Pons (tissue), 1 donor: Measurements from ENCODE around the gene DPH3.
"Not testable (repeated sequence)": the region's sequence is repeated elsewhere in the genome, so short reads cannot be mapped to it uniquely, and the experiment has no call there.

ENCODE experiments used
- DNase-seq: peaks from one replicate; pipeline ENCODE4 v3.0.0-alpha.2; 2016; ENCODE audit warnings: low spot score

Gene DPH3

GRCh38 chr3:16264708-16265454 lies at the start of gene DPH3, which contains the start of gene OXNAD1:
Gene DPH3, minus strand, starts transcription at chr3:16264943. Its CDS starts 67 bp downstream, at chr3:16264876.
Gene OXNAD1, plus strand, starts transcription at chr3:16265212. Its CDS starts 5,741 bp downstream, at chr3:16270953.
- peak; percentile 99 for DNase-seq

- DNase-seq, result no peak
These were observed 49.3 kb upstream of the DPH3 start for GRCh38 chr3:16313886-16314645.

DNA sequence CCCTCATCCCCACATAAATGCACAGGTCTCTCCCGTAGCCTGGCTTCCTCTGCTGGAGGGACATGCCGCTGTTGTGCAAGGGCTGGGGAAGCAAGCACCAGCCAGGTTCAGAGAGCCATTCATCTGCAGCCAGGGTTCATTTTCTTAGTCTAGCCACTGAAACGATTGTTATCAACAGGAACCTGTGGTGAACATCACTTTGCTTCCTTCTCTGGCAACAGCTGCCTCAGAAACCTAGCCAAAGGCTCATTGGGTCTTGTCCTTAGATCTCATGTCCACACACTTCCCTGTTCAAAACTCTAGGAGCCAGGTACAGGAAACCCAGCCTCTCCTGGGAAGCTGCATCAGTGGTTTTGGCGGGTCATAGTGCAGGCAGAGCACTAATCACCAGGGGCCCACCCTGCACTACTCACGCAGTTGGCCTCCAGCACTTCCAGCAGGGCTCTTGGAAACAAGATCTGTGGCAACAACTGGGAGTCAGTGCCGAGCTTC lies 47.3 kb upstream of the DPH3 start:
- no peak for DNase-seq

DNA sequence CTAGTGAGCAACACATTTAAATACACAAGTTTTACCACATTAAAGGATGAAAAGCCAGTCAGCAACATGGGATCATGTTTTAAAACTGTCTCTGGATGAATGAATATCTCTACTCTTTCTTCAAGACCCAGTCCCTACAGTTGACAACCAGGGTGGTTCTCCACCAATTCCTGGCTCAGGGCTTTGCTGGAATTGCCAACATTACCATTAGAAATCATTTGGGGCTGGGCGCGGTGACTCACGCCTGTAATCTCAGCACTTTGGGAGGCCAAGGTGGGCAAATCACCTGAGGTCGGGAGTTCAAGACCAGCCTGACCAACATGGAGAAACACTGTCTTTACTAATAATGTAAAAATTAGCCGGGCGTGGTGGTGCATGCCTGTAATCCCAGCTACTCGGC lies 45.7 kb upstream of the DPH3 start:
- DNase-seq, result not testable (repeated sequence)

DNA sequence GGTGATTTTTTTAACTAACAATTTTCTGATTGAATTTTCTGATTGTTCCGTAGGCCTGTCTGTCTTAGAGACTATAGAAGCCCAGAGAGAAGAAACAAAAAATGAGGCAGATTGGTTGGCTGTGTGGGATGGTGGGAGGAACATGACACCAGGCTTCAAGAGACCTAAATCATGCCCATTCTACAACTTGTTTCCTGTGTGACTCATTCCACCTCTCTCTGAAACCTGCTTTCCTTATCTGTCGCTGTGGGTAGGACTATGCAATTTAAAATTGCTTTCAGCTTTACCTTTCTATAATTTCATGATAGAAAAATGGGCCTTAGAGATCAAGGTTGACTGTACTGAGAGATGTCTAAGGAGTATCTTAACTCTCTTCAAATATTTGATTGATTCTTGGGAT lies 44.8 kb upstream of the DPH3 start:
- DNase-seq, result no peak

GRCh38 chr3:16308727-16309126 lies 44.0 kb upstream of the DPH3 start:
- no peak for DNase-seq

DNA sequence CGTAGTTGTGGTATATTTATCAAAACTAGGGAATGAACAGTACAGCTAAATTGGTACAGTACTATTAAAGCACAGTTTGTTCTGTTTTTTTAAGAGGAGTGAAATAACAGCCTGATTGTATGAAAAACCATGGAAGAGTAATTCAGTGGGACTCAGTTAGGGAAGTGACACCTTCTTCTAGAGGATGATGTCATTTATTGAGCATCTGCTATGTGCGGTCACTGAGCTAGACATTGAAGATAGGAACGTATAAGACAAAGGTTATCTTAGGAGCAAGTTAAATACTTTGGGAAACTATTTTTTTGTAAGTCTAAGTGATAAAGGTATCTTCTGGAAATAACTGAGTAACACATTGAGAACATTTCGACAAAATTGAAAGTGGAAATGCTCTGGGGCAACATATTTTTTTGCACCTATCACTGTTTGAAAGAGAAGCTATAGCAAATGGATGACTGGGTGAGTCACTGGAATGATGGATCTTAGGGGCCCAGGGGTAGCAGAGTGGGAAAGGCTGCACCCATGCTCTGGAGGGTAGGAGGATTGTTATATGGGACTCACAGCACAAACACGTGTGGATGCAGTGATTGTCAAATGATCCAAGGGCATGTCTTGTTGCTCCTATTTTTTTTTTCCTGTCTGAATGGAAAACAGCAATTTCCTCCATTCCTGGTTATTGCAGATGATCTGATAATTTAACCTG lies 43.2 kb upstream of the DPH3 start:
- no peak for DNase-seq

- DNase-seq, result no peak
These were observed 40.4 kb upstream of the DPH3 start for GRCh38 chr3:16305111-16305541.

GRCh38 chr3:16304061-16305010 lies 39.6 kb upstream of the DPH3 start:
- DNase-seq, result no peak

GRCh38 chr3:16303037-16303575 lies 38.4 kb upstream of the DPH3 start:
- no peak for DNase-seq

DNA sequence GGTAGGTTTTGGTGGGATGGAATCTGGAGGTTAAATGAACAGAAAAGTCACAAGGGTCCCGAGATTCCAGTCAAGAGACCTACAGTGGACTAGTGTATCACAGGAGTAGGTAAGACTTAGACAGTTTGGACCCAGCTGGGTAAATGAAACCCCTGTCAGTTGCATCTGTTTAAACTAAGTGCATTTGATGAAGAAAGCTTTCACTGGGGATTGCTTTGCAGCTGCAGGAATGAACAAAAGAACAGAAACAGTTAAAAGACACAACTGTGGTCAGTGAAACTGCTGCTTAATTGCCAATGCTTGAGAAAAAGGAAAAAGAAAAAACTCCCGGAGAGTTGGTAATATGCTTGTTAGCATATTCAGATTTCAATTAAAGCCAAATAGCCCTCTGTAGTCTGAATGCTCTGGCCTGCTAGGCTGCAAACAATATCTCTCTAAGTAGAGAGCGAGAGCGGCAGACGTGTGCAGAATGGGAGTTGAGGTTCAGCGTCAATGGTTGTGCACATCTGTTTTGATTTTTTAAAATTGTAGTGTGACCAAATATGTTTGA lies 37.4 kb upstream of the DPH3 start:
- peak; percentile 36 for DNase-seq

GRCh38 chr3:16301507-16301906 lies 36.8 kb upstream of the DPH3 start:
- DNase-seq, result no peak

DNA sequence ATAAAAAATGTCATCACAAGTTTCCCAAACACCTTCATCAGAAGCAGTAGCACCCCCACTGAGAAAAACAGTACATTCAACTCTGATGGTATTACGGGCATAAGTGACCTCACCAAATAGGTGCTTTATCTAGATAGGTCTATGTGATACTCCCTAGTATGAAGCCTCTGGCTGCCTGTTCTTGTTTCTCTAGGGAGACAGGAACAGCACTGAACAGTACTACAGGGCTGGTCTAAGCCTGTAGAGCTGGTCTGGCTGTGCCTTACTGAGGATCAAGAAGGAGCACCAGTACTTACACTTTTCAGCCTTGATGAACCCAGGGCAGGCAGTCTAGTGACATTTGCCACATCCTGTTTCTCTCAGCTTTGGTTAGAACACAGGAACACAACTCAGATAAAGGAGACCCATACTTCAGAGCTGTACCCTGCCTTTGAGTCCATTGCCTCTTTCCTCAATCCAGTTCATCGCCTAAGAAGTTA lies 36.2 kb upstream of the DPH3 start:
- DNase-seq, result no peak

- DNase-seq, result no peak
These were observed 35.6 kb upstream of the DPH3 start for GRCh38 chr3:16300307-16300706.

DNA sequence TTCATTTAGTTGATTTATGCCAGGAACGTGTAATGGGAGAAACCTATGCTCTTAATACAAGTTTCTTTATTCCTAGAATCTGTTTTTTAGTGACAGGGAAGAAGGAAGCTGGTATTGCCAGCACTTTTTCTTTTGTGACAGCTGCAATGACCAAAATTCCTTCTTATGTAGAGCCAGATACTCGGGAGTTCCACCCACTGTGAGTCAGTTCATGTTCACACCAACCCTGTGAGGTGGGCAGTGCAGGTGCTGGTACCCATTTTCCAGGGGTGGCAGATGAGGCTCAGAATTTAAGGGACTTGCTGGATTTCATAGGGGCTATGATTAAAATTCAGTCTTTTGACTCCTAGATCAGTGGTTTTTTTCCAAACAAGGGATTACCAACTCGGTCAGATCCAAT lies 35.0 kb upstream of the DPH3 start:
- no peak for DNase-seq

DNA sequence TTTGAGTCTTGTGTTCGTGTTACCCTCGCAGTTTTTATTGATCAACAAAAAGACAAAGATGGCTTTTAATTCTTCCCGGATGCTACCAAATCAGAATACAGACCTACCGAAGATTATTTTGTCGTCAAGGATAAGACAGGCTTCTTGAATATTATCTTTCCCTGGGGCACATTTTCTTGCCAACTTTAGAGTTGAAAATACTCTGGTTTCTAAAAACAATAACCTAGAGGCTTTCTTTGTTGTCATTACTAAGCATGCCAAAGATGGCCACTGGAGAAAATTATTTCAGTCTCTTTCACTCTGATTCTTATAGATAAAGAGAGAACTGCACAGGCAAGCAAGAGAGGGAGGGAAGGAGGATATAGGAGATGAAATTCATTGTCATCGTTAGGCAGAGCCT lies 34.1 kb upstream of the DPH3 start:
- DNase-seq, result no peak

GRCh38 chr3:16297997-16298885 lies 33.5 kb upstream of the DPH3 start:
- no peak for DNase-seq

- DNase-seq, result no peak
These were observed 30.7 kb upstream of the DPH3 start for GRCh38 chr3:16295298-16295890.

DNA sequence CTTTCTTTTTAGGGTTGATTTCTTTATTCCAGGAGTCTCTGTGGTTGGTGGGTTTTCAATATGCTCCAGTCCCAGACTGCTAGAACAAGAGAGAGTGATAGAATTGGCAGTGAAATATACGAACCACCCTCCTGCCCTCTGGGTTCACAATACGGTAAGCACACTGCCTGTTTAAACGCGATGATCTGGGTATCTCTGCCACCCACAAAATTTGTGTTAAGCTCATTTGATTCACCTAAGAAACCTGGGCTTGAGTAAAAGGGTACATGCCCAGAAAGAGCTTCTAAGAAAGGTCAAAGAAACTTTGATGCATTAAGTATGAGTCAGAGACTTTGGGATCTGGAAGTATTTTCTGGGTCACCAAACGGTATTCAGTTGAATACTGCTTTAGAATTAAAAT lies 30.1 kb upstream of the DPH3 start:
- no peak for DNase-seq
